Ishikawa (cell line): ENCODE results near the gene ANKMY1.

Source experiments
- CEBPB ChIP-seq: IDR thresholded peaks from 2 replicates; pipeline ENCODE4 v1.6.1; 2012
- CREB1 ChIP-seq: IDR thresholded peaks from 2 replicates; pipeline ENCODE4 v1.6.1; 2012; ENCODE audit warnings: low read depth
- EGR1 ChIP-seq: IDR thresholded peaks from 2 replicates; pipeline ENCODE4 v1.6.1; 2012
- EP300 ChIP-seq: IDR thresholded peaks from 2 replicates; pipeline ENCODE4 v1.6.1; 2012; ENCODE audit warnings: borderline replicate concordance
- FOXM1 ChIP-seq: IDR thresholded peaks from 2 replicates; pipeline ENCODE4 v1.6.1; 2012; ENCODE audit warnings: low read depth, borderline replicate concordance
- MAX ChIP-seq: IDR thresholded peaks from 2 replicates; pipeline ENCODE4 v1.6.1; 2012
- NFIC ChIP-seq: IDR thresholded peaks from 2 replicates; pipeline ENCODE4 v1.6.1; 2012
- RAD21 ChIP-seq: IDR thresholded peaks from 2 replicates; pipeline ENCODE4 v1.6.1; 2012; ENCODE audit warnings: low read depth
- TAF1 ChIP-seq: IDR thresholded peaks from 2 replicates; pipeline ENCODE4 v1.6.1; 2012; ENCODE audit warnings: low read depth, mild to moderate bottlenecking
- TCF12 ChIP-seq: IDR thresholded peaks from 2 replicates; pipeline ENCODE4 v1.6.1; 2012; ENCODE audit warnings: low read depth
- TEAD4 ChIP-seq: IDR thresholded peaks from 2 replicates; pipeline ENCODE4 v1.6.1; 2012
- USF1 ChIP-seq: IDR thresholded peaks from 2 replicates; pipeline ENCODE4 v1.6.1; 2012
- YY1 ChIP-seq: IDR thresholded peaks from 2 replicates; pipeline ENCODE4 v1.6.1; 2012; ENCODE audit warnings: low read depth
- ZBTB7A ChIP-seq: IDR thresholded peaks from 2 replicates; pipeline ENCODE4 v1.6.1; 2012; ENCODE audit warnings: low read depth
- TF ChIP-seq, protein P1 (sequence below): IDR thresholded peaks from 2 replicates; pipeline ENCODE4 v1.6.1; 2012; ENCODE audit warnings: low read depth, mild to moderate bottlenecking

ANKMY1 gene

GRCh38 chr2:240499309-240500301 lies 58.2 kb downstream of the ANKMY1 start:
- TF ChIP-seq NFIC (no peak), YY1 (no peak), TEAD4 (no peak), EGR1 (no peak), ZBTB7A (no peak), MAX (no peak), CREB1 (no peak), FOXM1 (no peak), USF1 (no peak), CEBPB (no peak), TAF1 (no peak), RAD21 (no peak), EP300 (no peak)
- TF ChIP-seq, protein P1, sequence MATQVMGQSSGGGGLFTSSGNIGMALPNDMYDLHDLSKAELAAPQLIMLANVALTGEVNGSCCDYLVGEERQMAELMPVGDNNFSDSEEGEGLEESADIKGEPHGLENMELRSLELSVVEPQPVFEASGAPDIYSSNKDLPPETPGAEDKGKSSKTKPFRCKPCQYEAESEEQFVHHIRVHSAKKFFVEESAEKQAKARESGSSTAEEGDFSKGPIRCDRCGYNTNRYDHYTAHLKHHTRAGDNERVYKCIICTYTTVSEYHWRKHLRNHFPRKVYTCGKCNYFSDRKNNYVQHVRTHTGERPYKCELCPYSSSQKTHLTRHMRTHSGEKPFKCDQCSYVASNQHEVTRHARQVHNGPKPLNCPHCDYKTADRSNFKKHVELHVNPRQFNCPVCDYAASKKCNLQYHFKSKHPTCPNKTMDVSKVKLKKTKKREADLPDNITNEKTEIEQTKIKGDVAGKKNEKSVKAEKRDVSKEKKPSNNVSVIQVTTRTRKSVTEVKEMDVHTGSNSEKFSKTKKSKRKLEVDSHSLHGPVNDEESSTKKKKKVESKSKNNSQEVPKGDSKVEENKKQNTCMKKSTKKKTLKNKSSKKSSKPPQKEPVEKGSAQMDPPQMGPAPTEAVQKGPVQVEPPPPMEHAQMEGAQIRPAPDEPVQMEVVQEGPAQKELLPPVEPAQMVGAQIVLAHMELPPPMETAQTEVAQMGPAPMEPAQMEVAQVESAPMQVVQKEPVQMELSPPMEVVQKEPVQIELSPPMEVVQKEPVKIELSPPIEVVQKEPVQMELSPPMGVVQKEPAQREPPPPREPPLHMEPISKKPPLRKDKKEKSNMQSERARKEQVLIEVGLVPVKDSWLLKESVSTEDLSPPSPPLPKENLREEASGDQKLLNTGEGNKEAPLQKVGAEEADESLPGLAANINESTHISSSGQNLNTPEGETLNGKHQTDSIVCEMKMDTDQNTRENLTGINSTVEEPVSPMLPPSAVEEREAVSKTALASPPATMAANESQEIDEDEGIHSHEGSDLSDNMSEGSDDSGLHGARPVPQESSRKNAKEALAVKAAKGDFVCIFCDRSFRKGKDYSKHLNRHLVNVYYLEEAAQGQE, result no peak

DNA sequence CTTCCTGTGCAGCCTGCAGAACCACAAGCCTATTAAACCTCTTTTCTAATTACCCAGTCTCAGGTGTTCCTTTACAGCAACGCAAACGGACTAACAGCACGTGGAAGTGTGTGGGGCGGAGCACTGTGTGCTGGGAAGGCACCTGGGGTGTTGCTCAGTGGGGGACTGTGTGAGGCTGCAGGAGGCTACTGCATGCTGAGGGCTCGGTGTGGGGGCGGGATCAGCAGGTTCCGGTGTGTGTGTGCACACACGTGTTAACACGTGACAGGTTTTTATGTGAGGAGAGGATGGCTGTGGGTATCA lies 58.9 kb downstream of the ANKMY1 start:
- TF ChIP-seq USF1 (no peak), TEAD4 (no peak), FOXM1 (no peak), YY1 (no peak), CEBPB (no peak), NFIC (no peak), CREB1 (no peak), TCF12 (no peak), MAX (no peak), EP300 (no peak), RAD21 (no peak), ZBTB7A (no peak)
- TF ChIP-seq, protein P1, result no peak

DNA sequence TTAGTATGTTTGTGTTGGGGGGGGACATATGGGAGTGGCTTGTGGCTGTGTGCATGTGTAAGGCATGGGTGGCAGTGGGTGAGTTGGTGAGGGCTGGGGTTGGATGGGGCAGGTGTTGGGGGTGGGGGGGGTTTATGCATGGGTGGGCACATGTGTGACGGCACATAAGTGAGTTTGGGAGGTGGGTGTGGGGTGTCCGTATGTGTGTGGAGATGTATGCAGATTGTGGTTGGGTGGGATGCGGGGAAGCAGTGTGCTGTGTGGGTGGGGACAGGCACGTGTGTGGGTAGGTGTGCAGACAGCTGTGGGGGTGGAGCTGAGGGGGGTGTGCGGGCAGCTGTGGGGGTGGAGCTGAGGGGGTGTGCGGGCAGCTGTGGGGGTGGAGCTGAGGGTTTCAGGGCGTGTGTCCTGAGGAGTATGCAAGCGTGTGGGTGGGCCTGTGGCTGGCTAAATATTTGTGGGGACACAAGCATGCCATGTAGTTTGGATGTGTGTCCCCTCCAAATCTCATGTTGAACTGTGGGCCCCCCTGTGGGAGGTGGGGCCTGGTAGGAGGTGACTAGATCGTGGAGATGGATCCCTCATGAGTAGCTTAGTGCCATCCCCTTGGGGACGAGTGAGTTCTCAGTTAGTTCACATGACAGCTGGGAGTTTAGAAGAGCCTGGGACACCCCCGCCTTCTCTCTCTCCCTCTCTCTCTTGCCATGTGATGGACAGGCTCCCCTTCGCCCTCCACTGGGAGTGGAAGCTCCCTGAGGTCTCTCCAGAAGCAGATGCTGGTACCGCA lies 59.4 kb downstream of the ANKMY1 start:
- no peak for TF ChIP-seq NFIC
- TF ChIP-seq EP300, result no peak
- no peak for TF ChIP-seq RAD21
- TF ChIP-seq USF1, result no peak
- no peak for TF ChIP-seq CREB1
- TF ChIP-seq TEAD4, result no peak
- no peak for TF ChIP-seq ZBTB7A
- TF ChIP-seq FOXM1, result no peak
- no peak for TF ChIP-seq EGR1
- no peak for TF ChIP-seq CEBPB
- no peak for TF ChIP-seq TAF1
- no peak for TF ChIP-seq MAX

DNA sequence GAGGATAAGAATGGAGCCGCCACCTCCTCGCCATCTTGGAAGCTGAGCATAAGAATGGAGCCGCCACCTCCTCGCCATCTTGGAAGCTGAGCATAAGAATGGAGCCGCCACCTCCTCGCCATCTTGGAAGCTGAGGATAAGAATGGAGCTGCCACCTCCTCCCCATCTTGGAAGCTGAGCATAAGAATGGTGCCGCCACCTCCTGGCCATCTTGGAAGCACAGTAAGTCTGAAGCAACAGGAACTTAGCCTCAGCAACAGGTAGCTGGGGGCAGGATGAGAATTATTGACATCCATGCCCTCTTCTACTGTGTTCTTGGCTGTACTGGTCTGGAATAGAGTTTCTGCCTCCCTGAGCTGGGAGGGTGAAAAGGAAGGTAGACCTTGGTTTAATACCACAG lies 60.7 kb downstream of the ANKMY1 start:
- 0 out of 2 replicates have a peak, but pooled peaks have one; percentile 26 for TF ChIP-seq YY1
- peak; percentile 68 for TF ChIP-seq RAD21

DNA sequence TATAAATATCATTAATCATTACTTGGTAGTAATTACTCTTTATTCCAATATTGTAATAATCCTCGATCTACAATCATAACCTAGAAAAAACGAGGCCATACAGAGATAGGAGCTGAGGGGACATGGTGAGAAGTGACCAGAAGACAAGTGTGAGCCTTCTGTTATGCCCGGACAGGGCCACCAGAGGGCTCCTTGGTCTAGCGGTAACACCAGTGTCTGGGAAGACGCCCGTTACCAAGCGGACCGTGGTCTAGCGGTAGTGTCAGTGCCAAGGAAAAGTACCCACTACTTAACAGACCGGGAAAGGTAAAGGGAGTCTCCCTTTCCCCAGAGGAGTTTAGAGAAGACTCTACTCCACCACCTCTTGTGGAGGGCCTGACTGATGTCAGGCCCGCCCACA lies 62.8 kb downstream of the ANKMY1 start:
- peak; percentile 12; the same call in 1 of the 2 replicates for TF ChIP-seq RAD21
